Activated CD8-positive, alpha-beta T cell treated with anti-CD3 and anti-CD28 coated beads for 36 hours (primary cell): ENCODE measurements around the gene PITPNM1. TPM values are rescaled to one million over a fixed set of nuclear protein-coding genes. Genes with fewer than 3 reads are reported as not detected.

Experiments
- ATAC-seq: fragments of 200-7000 bp; cut with Tn5 transposase; one replicate; pipeline ENCODE4 v1.10.0; 2021; ENCODE audit warnings: mild to moderate bottlenecking, moderate library complexity
- CTCF ChIA-PET: fragments of 350-600 bp; sonication (Branson Sonifier 250); formaldehyde crosslinking; loops from one replicate; lab custom pipeline; 2021; ENCODE audit warnings: antibody characterized with exemption; lab: Charles Lee
- POLR2A ChIA-PET: fragments of 350-600 bp; sonication (Branson Sonifier 250); formaldehyde crosslinking; loops from one replicate; lab custom pipeline; 2021; ENCODE audit warnings: antibody characterized with exemption; lab: Charles Lee
- DNase-seq: peaks from one replicate; pipeline ENCODE4 v3.0.0-alpha.2; 2020
- H3K27ac Mint-ChIP-seq: one replicate; pipeline ENCODE4 v1.8.0; 2021; ENCODE audit warnings: mild to moderate bottlenecking, mixed read lengths
- H3K27me3 Mint-ChIP-seq: one replicate; pipeline ENCODE4 v1.8.0; 2021; ENCODE audit warnings: mixed read lengths
- H3K36me3 Mint-ChIP-seq: one replicate; pipeline ENCODE4 v1.8.0; 2021; ENCODE audit warnings: low read depth, mixed read lengths
- H3K4me1 Mint-ChIP-seq: one replicate; pipeline ENCODE4 v1.8.0; 2021; ENCODE audit warnings: low read depth, mixed read lengths
- H3K4me3 Mint-ChIP-seq: one replicate; pipeline ENCODE4 v1.8.0; 2021; ENCODE audit warnings: mild to moderate bottlenecking, moderate library complexity, mixed read lengths
- H3K9me3 Mint-ChIP-seq: one replicate; pipeline ENCODE4 v1.8.0; 2021; ENCODE audit warnings: mixed read lengths
- CTCF ChIP-seq: fragments of 200-600 bp; IDR thresholded peaks from one replicate; pipeline ENCODE4 v1.8.0; 2022; ENCODE audit warnings: antibody characterized with exemption, mild to moderate bottlenecking
- intact Hi-C: fragments of 100-400 bp; cut with micrococcal nuclease; formaldehyde crosslinking; loops from one replicate; pipeline ENCODE4 v1.10.0; 2022
- total RNA-seq, 2 experiments: library from RNA; stranded (reverse); gene quantifications; one replicate each; pipeline ENCODE4 v1.2.3, GENCODE V29; 2021

Gene PITPNM1
- total RNA-seq, 2 experiments from 2014 or later = 87.8 to 88.1 TPM

DNA sequence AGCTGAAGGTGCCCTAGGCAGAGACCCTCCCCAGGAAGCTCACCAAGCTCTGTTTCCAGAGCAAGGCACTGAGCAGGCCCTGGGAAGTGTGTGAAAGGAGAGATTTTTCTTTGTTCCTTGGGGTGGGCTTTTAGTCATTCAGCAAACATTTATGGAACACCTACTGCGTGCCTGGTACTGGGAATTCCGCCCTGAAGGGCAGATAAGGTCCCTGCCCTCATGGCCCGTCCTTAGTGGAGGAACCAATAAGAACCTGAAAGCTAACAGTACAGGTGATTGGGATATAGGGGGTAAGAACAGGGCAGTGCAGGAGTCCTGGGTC is 40.0 kb downstream of the PITPNM1 start:
- ChIA-PET POLR2A (interaction anchor here (0.7 to 7.2 kb wide), 15 partner anchors 12 to 120 kb away, joined by 3 to 83 read pairs (median 4); partner anchors contain the start of genes AIP, PPP1CA, PTPRCAP and RAD9A), CTCF (interaction anchor here (0.5 to 1.7 kb wide), 3 partner anchors 13 to 114 kb away, joined by 3 to 8 read pairs (median 5); no protein-coding TSS in a partner anchor)
- peaks cover 11% of the 10 kb centered on the region for H3K36me3 Mint-ChIP-seq
- DNase-seq = no peak
- peaks cover 34% of the 10 kb centered on the region for H3K4me1 Mint-ChIP-seq
- intact Hi-C loops = no loop called here
- TF ChIP-seq CTCF = no peak
- peak overlapping the region; percentile 88 for H3K4me3 Mint-ChIP-seq
- no peak for ATAC-seq
- no peaks in the 10 kb centered on the region for H3K27me3 Mint-ChIP-seq
- peak overlapping the region; percentile 93 for H3K27ac Mint-ChIP-seq
- no peaks in the 10 kb centered on the region for H3K9me3 Mint-ChIP-seq

- ChIA-PET POLR2A (interaction anchor here (0.7 to 7.2 kb wide), 12 partner anchors 12 to 119 kb away, joined by 3 to 83 read pairs (median 4); partner anchors contain the start of genes AIP, PPP1CA, PTPRCAP and TBC1D10C), CTCF (interaction anchor here (0.5 to 1.7 kb wide), 3 partner anchors 14 to 113 kb away, joined by 3 to 8 read pairs (median 5); no protein-coding TSS in a partner anchor)
- Mint-ChIP-seq H3K36me3 (peaks cover 11% of the 10 kb centered on the region), H3K4me3 (peak overlapping the region; percentile 88), H3K27me3 (no peaks in the 10 kb centered on the region), H3K27ac (peak overlapping the region; percentile 93), H3K9me3 (no peaks in the 10 kb centered on the region), H3K4me1 (peaks cover 34% of the 10 kb centered on the region)
- no peak for TF ChIP-seq CTCF
- intact Hi-C loops = no loop called here
- DNase-seq = peak; percentile 96
- peak; percentile 85 for ATAC-seq
Measured at GRCh38 chr11:67464411-67465188, 40.6 kb downstream of the PITPNM1 start.

- peaks cover 11% of the 10 kb centered on the region for H3K36me3 Mint-ChIP-seq
Measured at GRCh38 chr11:67463680-67464410, 41.3 kb downstream of the PITPNM1 start.

DNA sequence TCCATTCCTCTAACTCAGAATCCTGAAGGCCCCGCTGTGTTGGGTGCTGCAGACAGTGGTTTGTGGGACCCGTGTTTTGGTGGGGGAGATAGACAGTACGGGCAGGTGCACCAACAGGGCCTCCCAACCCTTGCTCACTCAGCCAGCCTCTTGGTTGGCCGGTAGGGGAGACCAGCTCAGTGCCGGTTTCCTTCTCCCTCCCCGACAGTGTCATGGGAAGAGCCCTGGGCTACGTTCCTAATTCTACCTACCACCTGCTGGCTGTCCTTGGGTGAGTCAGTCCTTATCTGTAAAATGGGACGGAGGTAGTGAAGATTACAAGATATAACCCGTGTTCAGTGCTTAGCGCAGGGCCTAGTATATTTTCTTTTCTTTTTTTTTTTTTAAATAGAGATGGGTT is 42.0 kb downstream of the PITPNM1 start:
- TF ChIP-seq CTCF = no peak
- ChIA-PET CTCF (interaction anchor here (0.7 kb wide), 1 partner anchor 137 kb away, joined by 3 read pairs; no protein-coding TSS in a partner anchor), POLR2A (interaction anchor here (0.7 to 0.9 kb wide), 2 partner anchors 11 to 26 kb away, joined by 3 read pairs; partner anchors contain the start of gene GPR152)
- H3K36me3 Mint-ChIP-seq = peaks cover 8% of the 10 kb centered on the region
- DNase-seq (no peak), ATAC-seq (no peak)
- H3K27me3 Mint-ChIP-seq = no peaks in the 10 kb centered on the region
- H3K4me1 Mint-ChIP-seq = peaks cover 28% of the 10 kb centered on the region
- intact Hi-C loops = no loop called here
- H3K27ac Mint-ChIP-seq = no peak overlapping the region
- no peak overlapping the region for H3K4me3 Mint-ChIP-seq
- no peaks in the 10 kb centered on the region for H3K9me3 Mint-ChIP-seq

More at GRCh38 chr11:67463680-67464410, 41.3 kb downstream of the PITPNM1 start:
- DNase-seq (no peak), ATAC-seq (no peak)
- TF ChIP-seq CTCF = no peak
- ChIA-PET CTCF (interaction anchor here (0.7 kb wide), 1 partner anchor 136 kb away, joined by 3 read pairs; no protein-coding TSS in a partner anchor), POLR2A (interaction anchor here (0.9 to 7.2 kb wide), 2 partner anchors 23 to 27 kb away, joined by 3 to 81 read pairs; partner anchors contain the start of gene AIP)
- intact Hi-C loops = no loop called here
- H3K4me3 Mint-ChIP-seq = peak overlapping the region; percentile 88
- H3K9me3 Mint-ChIP-seq = no peaks in the 10 kb centered on the region
- H3K27ac Mint-ChIP-seq = peak overlapping the region; percentile 93
- peaks cover 31% of the 10 kb centered on the region for H3K4me1 Mint-ChIP-seq
- H3K27me3 Mint-ChIP-seq = no peaks in the 10 kb centered on the region
